ENCODE measurements around the gene CCSER1.

DNA sequence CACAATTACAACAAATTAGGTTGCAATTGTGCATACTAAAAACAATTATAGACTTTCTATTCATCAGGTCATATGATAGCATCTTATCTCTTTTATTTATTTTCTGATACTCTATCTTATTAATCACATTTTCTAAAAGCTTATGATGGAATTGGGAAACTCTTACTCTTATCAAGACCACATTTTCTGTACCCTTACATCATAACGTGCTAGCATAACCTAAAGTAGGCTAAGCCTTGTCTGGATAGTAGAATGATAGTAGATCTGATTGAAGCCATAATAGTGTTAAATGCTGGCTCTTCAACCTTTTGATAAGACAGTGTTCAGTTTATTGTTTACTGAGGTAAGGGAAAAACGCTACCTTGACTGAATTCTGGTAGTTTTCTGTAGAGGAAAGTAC, 294.0 kb downstream of the CCSER1 start:
- TF ChIP-seq, protein P1, sequence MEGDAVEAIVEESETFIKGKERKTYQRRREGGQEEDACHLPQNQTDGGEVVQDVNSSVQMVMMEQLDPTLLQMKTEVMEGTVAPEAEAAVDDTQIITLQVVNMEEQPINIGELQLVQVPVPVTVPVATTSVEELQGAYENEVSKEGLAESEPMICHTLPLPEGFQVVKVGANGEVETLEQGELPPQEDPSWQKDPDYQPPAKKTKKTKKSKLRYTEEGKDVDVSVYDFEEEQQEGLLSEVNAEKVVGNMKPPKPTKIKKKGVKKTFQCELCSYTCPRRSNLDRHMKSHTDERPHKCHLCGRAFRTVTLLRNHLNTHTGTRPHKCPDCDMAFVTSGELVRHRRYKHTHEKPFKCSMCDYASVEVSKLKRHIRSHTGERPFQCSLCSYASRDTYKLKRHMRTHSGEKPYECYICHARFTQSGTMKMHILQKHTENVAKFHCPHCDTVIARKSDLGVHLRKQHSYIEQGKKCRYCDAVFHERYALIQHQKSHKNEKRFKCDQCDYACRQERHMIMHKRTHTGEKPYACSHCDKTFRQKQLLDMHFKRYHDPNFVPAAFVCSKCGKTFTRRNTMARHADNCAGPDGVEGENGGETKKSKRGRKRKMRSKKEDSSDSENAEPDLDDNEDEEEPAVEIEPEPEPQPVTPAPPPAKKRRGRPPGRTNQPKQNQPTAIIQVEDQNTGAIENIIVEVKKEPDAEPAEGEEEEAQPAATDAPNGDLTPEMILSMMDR (IDR thresholded peaks at IDR 0.05; ENCODE audit: insufficient read depth, low read length, poor library complexity, severe bottlenecking), result no peak
- TF ChIP-seq EZH2phosphoT487 (conservative IDR thresholded peaks at IDR 0.05; ENCODE audit: low read length), result no peak

Data from SU-DHL-6 (cell line).